ENCODE results near the gene WWOX. TPM values are rescaled to one million over a fixed set of nuclear protein-coding genes. Genes with fewer than 3 reads are reported as not detected.

WWOX gene
- total RNA-seq, 1 donor from 2014 or later, result 28.2 TPM

DNA sequence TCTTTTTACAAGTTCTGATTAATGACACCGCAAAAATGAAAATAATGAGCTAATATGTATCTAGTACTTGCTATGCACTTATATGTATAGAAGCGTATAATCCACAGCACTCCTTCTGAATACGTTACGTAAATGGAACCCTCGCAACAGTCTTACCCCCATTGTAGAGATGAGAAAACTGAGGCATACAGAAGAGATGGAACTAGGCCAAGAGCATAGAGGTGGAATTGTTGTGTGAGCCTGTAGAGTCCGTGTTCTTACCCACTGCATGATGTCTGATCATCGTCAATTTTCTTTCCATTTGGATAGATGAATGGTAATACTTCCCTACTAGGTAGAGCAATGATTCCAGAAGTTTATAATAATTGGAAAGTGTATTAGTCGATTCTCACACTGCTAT is 394.1 kb downstream of the WWOX start:
- no peaks in the 10 kb centered on the region for H3K36me3 Mint-ChIP-seq (ENCODE audit: unreplicated experiment)
- peaks cover 7% of the 10 kb centered on the region for H3K9me3 Mint-ChIP-seq (ENCODE audit: unreplicated experiment)
- TF ChIP-seq, protein P1, sequence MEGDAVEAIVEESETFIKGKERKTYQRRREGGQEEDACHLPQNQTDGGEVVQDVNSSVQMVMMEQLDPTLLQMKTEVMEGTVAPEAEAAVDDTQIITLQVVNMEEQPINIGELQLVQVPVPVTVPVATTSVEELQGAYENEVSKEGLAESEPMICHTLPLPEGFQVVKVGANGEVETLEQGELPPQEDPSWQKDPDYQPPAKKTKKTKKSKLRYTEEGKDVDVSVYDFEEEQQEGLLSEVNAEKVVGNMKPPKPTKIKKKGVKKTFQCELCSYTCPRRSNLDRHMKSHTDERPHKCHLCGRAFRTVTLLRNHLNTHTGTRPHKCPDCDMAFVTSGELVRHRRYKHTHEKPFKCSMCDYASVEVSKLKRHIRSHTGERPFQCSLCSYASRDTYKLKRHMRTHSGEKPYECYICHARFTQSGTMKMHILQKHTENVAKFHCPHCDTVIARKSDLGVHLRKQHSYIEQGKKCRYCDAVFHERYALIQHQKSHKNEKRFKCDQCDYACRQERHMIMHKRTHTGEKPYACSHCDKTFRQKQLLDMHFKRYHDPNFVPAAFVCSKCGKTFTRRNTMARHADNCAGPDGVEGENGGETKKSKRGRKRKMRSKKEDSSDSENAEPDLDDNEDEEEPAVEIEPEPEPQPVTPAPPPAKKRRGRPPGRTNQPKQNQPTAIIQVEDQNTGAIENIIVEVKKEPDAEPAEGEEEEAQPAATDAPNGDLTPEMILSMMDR (IDR thresholded peaks at IDR 0.05), result no peak
- H3K27ac Mint-ChIP-seq (ENCODE audit: unreplicated experiment), result no peak overlapping the region
- H3K27me3 Mint-ChIP-seq (ENCODE audit: unreplicated experiment), result no peaks in the 10 kb centered on the region
- H3K4me1 Mint-ChIP-seq (ENCODE audit: unreplicated experiment), result no peaks in the 10 kb centered on the region
- H3K4me3 Mint-ChIP-seq (ENCODE audit: unreplicated experiment), result no peak overlapping the region
- no peak for DNase-seq (ENCODE audit: extremely low spot score, unreplicated experiment)

DNA sequence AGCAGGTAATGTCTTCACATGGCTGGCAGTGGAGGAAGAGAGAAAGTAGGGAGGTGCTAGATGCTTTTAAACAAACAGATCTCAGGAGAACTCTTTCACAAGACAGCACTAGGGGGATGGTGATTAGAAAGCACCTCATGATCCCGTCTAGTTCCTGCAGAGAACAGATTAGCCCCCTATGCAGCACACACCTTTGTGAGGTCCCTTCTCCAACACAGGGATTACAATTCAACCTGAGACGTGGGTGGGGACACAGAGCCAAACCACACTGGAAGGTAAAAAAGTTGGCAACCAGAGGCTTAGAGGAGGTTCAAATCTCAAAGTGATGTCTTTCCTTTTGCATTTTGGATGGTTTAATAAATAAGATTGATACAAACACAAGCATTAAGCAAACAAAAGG is 394.7 kb downstream of the WWOX start:
- Mint-ChIP-seq H3K4me3 (ENCODE audit: unreplicated experiment) (no peak overlapping the region), H3K27me3 (ENCODE audit: unreplicated experiment) (no peaks in the 10 kb centered on the region), H3K36me3 (ENCODE audit: unreplicated experiment) (no peaks in the 10 kb centered on the region), H3K9me3 (ENCODE audit: unreplicated experiment) (peaks cover 7% of the 10 kb centered on the region), H3K4me1 (ENCODE audit: unreplicated experiment) (no peaks in the 10 kb centered on the region), H3K27ac (ENCODE audit: unreplicated experiment) (no peak overlapping the region)
- TF ChIP-seq, protein P1 (IDR thresholded peaks at IDR 0.05), result no peak
- DNase-seq (ENCODE audit: extremely low spot score, unreplicated experiment), result no peak

DNA sequence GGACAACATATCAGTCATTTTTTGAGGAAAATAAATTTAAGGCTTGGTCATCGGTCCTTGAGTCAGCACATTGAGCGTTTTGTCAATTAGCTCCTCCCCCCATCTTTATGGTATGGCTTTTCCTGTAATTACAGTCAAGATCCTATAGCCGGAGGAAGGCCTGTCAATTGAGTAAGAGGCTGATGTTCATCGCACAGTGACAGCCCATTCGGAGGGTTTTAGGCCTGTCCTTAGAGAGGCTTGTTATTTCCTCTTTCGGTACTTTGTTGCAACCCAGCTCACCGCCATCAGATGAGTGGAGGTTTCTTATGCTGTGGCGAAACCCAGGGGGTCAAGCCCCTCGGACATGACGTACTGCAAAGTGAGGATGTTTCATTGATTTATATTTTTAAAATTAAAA is 395.2 kb downstream of the WWOX start:
- Mint-ChIP-seq H3K27me3 (ENCODE audit: unreplicated experiment) (no peaks in the 10 kb centered on the region), H3K36me3 (ENCODE audit: unreplicated experiment) (no peaks in the 10 kb centered on the region), H3K27ac (ENCODE audit: unreplicated experiment) (no peak overlapping the region), H3K4me3 (ENCODE audit: unreplicated experiment) (no peak overlapping the region), H3K4me1 (ENCODE audit: unreplicated experiment) (no peaks in the 10 kb centered on the region), H3K9me3 (ENCODE audit: unreplicated experiment) (peaks cover 7% of the 10 kb centered on the region)
- TF ChIP-seq, protein P1 (IDR thresholded peaks at IDR 0.05), result no peak
- no peak for DNase-seq (ENCODE audit: extremely low spot score, unreplicated experiment)

DNA sequence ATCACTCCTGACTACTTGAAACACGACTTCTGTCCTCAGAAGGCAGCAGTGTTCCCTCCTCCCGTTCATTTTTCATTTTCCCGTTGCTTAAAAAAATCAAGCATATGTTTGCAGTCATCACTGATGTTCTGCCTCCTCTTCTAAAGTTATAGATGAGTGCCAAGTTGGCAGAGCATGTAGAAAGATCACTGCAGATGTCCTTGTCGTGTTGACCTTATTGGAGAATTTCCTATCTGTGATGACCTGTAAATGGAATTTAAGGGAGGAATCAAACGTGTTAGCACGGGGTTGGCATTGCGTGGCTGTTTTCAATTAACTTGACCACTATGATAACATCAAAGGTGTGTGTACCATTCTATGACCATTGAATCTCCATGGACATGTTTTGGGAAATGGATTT is 396.7 kb downstream of the WWOX start:
- no peaks in the 10 kb centered on the region for H3K27me3 Mint-ChIP-seq (ENCODE audit: unreplicated experiment)
- H3K4me3 Mint-ChIP-seq (ENCODE audit: unreplicated experiment), result no peak overlapping the region
- peaks cover 9% of the 10 kb centered on the region for H3K4me1 Mint-ChIP-seq (ENCODE audit: unreplicated experiment)
- H3K9me3 Mint-ChIP-seq (ENCODE audit: unreplicated experiment), result peaks cover 7% of the 10 kb centered on the region
- TF ChIP-seq, protein P1 (IDR thresholded peaks at IDR 0.05), result no peak
- no peaks in the 10 kb centered on the region for H3K36me3 Mint-ChIP-seq (ENCODE audit: unreplicated experiment)
- H3K27ac Mint-ChIP-seq (ENCODE audit: unreplicated experiment), result no peak overlapping the region
- no peak for DNase-seq (ENCODE audit: extremely low spot score, unreplicated experiment)

DNA sequence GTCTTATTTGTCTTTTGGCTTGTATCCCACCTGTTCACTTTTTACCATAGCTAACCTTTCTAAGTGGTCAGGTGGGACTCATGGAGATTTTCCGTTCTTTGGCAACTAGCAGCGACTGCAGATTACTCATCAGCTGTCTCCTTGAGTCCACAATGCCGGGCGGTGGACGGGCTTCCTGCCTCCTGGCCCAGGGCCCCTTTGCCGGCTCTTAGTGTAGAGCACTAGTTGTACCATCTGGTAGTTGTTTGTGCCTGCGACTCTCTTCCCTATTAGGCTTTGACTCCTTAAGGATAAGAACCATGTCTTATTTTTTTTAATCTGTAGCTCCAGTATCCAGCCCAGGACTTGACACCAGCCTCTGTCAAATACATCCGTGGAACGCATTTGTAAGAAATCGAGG is 399.9 kb downstream of the WWOX start:
- Mint-ChIP-seq H3K9me3 (ENCODE audit: unreplicated experiment) (peaks cover 7% of the 10 kb centered on the region), H3K27ac (ENCODE audit: unreplicated experiment) (no peak overlapping the region), H3K27me3 (ENCODE audit: unreplicated experiment) (no peaks in the 10 kb centered on the region)

More for the DNA sequence above, 399.9 kb downstream of the WWOX start:
- no peak for DNase-seq (ENCODE audit: extremely low spot score, unreplicated experiment)
- Mint-ChIP-seq H3K36me3 (ENCODE audit: unreplicated experiment) (no peaks in the 10 kb centered on the region), H3K4me3 (ENCODE audit: unreplicated experiment) (no peak overlapping the region), H3K4me1 (ENCODE audit: unreplicated experiment) (peaks cover 22% of the 10 kb centered on the region)
- TF ChIP-seq, protein P1 (IDR thresholded peaks at IDR 0.05), result no peak
